Fibroblast of upper back skin (primary cell): Measurements from ENCODE around the gene USP17L26.
"Not testable (repeated sequence)": the region's sequence is repeated elsewhere in the genome, so short reads cannot be mapped to it uniquely, and the experiment has no call there.

Experiments used
- DNase-seq: peaks from one replicate; pipeline ENCODE4 v3.0.0-alpha.2; 2013

USP17L26 gene

GRCh38 chr4:9334358-9334757 is at the start of gene USP17L26:
TSS of gene USP17L26 (plus strand) at chr4:9334658. CDS start at chr4:9334658, 0 bp downstream.
- DNase-seq, result not testable (repeated sequence)

DNA sequence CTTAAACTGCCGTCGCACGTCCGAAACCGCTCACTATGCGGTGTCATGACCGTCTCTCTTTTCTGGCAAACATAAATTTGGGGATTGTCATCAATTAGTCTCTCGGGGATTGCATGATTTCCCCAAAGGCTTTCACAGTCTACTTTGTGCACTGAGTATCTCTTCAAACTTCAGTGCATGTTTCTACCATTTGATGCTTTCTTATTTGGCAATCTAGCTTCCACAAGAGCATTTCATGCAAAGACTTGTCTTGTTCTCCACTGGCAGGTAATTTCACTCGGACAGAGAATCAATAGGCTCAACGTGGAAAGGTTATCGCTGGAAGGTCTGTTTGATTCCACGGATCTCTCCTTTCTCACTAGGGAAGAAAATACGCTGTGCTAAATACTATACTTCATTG is 10.3 kb upstream of the USP17L26 start:
- not testable (repeated sequence) for DNase-seq

GRCh38 chr4:9324865-9325264 is 9.6 kb upstream of the USP17L26 start, which contains the start of gene USP17L24:
TSS of gene USP17L24 (plus strand) at chr4:9325165. CDS start at chr4:9325165, 0 bp downstream.
- DNase-seq, result not testable (repeated sequence)

DNA sequence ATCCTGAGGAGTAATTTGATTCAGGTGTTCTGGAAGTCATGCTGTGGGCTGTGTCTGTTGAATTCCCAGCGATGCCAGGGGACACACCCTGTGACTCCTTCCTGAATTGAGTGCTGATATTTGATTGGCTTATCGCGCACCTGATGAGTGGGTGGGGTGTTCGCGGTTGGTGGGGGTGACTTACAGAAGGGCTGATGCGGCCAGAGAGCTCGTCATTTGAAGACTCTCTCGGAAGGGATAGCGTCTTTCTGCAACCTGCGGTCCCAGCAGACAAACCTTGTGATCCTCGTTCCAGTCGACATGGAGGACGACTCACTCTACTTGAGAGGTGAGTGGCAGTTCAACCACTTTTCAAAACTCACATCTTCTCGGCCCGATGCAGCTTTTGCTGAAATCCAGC is 4.8 kb upstream of the USP17L26 start, which contains the start of gene USP17L25:
TSS of gene USP17L25 (plus strand) at position 301 of the 400 bp plus-strand sequence. CDS start at position 301, 0 bp downstream.
- not testable (repeated sequence) for DNase-seq

DNA sequence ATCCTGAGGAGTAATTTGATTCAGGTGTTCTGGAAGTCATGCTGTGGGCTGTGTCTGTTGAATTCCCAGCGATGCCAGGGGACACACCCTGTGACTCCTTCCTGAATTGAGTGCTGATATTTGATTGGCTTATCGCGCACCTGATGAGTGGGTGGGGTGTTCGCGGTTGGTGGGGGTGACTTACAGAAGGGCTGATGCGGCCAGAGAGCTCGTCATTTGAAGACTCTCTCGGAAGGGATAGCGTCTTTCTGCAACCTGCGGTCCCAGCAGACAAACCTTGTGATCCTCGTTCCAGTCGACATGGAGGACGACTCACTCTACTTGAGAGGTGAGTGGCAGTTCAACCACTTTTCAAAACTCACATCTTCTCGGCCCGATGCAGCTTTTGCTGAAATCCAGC is 4.6 kb downstream of the USP17L26 start, which contains the start of gene USP17L5:
TSS of gene USP17L5 (plus strand) at position 301 of the 400 bp plus-strand sequence. CDS start at position 301, 0 bp downstream.
- DNase-seq, result not testable (repeated sequence)

DNA sequence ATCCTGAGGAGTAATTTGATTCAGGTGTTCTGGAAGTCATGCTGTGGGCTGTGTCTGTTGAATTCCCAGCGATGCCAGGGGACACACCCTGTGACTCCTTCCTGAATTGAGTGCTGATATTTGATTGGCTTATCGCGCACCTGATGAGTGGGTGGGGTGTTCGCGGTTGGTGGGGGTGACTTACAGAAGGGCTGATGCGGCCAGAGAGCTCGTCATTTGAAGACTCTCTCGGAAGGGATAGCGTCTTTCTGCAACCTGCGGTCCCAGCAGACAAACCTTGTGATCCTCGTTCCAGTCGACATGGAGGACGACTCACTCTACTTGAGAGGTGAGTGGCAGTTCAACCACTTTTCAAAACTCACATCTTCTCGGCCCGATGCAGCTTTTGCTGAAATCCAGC is 9.4 kb downstream of the USP17L26 start, which contains the start of gene USP17L27:
TSS of gene USP17L27 (plus strand) at position 301 of the 400 bp plus-strand sequence. CDS start at position 301, 0 bp downstream.
- not testable (repeated sequence) for DNase-seq

- not testable (repeated sequence) for DNase-seq
These were observed 14.1 kb downstream of the USP17L26 start, which contains the start of gene USP17L28 for GRCh38 chr4:9348593-9348992. TSS of gene USP17L28 (plus strand) at chr4:9348893. CDS start at chr4:9348893, 0 bp downstream.

DNA sequence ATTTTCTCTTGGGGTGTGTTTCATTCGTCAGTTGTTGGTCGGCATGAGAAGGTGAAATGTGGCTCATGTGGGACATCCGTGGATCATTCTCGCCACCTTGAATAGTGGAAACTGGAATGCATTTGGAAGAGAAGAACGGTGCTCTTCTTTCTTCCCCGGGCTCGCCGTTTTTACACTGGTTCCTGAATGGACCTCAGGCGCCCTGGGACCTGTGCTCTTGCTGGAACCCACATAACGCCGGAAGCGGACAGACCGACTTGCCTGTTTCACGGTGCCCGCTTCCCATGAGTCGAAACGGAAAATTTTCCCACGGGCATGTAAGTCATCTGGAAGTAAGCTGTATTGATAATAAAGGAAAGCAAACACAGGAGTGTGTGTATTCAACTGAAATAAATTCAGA is 16.4 kb downstream of the USP17L26 start:
- not testable (repeated sequence) for DNase-seq

DNA sequence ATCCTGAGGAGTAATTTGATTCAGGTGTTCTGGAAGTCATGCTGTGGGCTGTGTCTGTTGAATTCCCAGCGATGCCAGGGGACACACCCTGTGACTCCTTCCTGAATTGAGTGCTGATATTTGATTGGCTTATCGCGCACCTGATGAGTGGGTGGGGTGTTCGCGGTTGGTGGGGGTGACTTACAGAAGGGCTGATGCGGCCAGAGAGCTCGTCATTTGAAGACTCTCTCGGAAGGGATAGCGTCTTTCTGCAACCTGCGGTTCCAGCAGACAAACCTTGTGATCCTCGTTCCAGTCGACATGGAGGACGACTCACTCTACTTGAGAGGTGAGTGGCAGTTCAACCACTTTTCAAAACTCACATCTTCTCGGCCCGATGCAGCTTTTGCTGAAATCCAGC is 18.9 kb downstream of the USP17L26 start, which contains the start of gene USP17L29:
TSS of gene USP17L29 (plus strand) at position 301 of the 400 bp plus-strand sequence. CDS start at position 301, 0 bp downstream.
- DNase-seq, result not testable (repeated sequence)

DNA sequence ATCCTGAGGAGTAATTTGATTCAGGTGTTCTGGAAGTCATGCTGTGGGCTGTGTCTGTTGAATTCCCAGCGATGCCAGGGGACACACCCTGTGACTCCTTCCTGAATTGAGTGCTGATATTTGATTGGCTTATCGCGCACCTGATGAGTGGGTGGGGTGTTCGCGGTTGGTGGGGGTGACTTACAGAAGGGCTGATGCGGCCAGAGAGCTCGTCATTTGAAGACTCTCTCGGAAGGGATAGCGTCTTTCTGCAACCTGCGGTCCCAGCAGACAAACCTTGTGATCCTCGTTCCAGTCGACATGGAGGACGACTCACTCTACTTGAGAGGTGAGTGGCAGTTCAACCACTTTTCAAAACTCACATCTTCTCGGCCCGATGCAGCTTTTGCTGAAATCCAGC is 28.4 kb downstream of the USP17L26 start, which contains the start of gene USP17L30:
TSS of gene USP17L30 (plus strand) at position 301 of the 400 bp plus-strand sequence. CDS start at position 301, 0 bp downstream.
- not testable (repeated sequence) for DNase-seq

- DNase-seq, result not testable (repeated sequence)
These were observed 45.4 kb downstream of the USP17L26 start for GRCh38 chr4:9379881-9380280.

- DNase-seq, result not testable (repeated sequence)
These were observed 46.6 kb downstream of the USP17L26 start for GRCh38 chr4:9381012-9381534.

GRCh38 chr4:9384126-9384525 is 49.7 kb downstream of the USP17L26 start:
- no peak for DNase-seq
